Testis (tissue), 5 donors: ENCODE data around the gene COL1A2. TPM values are rescaled to one million over a fixed set of nuclear protein-coding genes. Genes with fewer than 3 reads are reported as not detected.

Experiments used
- DNase-seq: peaks from one replicate; pipeline ENCODE4 v3.0.0-alpha.2; 2019
- H3K27ac ChIP-seq, 2 donors: fragments of 200-600 bp; sonication (generic); one replicate each; pipeline ENCODE4 v1.5.1; 2019
- H3K27me3 ChIP-seq: fragments of 200-600 bp; sonication (generic); one replicate; pipeline ENCODE4 v1.5.1; 2019
- H3K36me3 ChIP-seq: fragments of 200-600 bp; sonication (generic); one replicate; pipeline ENCODE4 v1.5.1; 2017; ENCODE audit warnings: low read depth; ENCODE audit errors: missing control alignments
- H3K4me1 ChIP-seq: fragments of 200-600 bp; sonication (generic); one replicate; pipeline ENCODE4 v1.5.1; 2019
- H3K4me3 ChIP-seq, 2 donors: fragments of 200-600 bp; sonication (generic); one replicate each; pipeline ENCODE4 v1.5.1; 2017 to 2019
- H3K9me3 ChIP-seq: fragments of 200-600 bp; sonication (generic); one replicate; pipeline ENCODE4 v1.5.1; 2017
- CTCF ChIP-seq, 3 experiments: fragments of 450-650 bp in 2 of 3; fragments of 200-600 bp in 1 of 3; sonication (generic) in 1 of 3; IDR thresholded peaks; one replicate each; pipeline ENCODE4 v1.5.1; 2016 to 2019; ENCODE audit warnings: antibody characterized with exemption in 3 of 3, mild to moderate bottlenecking in 2 of 3, moderate library complexity in 1 of 3
- POLR2A ChIP-seq: fragments of 450-650 bp; IDR thresholded peaks from one replicate; pipeline ENCODE4 v1.6.1; 2017; ENCODE audit warnings: antibody characterized with exemption, mild to moderate bottlenecking, moderate library complexity
- WGBS, 2 donors: methylation state at CpG; one replicate each; pipeline ENCODE4 v1.1.5; 2018; 5-methylcytosine and 5-hydroxymethylcytosine counted together
- intact Hi-C: fragments of 100-400 bp; cut with DNase I; formaldehyde crosslinking; loops from one replicate; pipeline ENCODE4 v1.15.1; 2023; ENCODE audit warnings: low total_unique reads
- long read RNA-seq, 2 donors: transcript quantifications; one replicate each; lab custom pipeline, GENCODE V29; 2026
- polyA plus RNA-seq: library from polyadenylated mRNA; stranded (reverse); fragments of 350-450 nt; fragmentation: Illumina TruSeq; extraction: RNeasy Lipid Tissue Mini Kit (QIAGEN cat#74804); gene quantifications from one replicate; pipeline ENCODE4 v1.2.3, GENCODE V29; 2014; ENCODE audit warnings: low read depth, low replicate concordance; ENCODE audit not compliant: insufficient read depth
- total RNA-seq, 2 donors: library from RNA; depleted of rRNA; stranded (reverse); fragments of >200 nt; gene quantifications; one replicate each; pipeline ENCODE4 v1.2.3, GENCODE V29; 2016

COL1A2 gene
- 100 to 1,000 TPM; 465 to 866 TPM for total RNA-seq
- 979 TPM for polyA plus RNA-seq
- long read RNA-seq, donor 1, transcript COL1A2-205 (4 exons, 656 nt), result minor isoform, 29 of 1,532 reads
- long read RNA-seq, donor 1, transcript COL1A2-203 (4 exons, 1,123 nt), result major isoform, 40 of 1,532 reads
- long read RNA-seq, donor 1, partial matches to known transcripts, result 1,347 of 1,532 reads
- long read RNA-seq, donor 1, other reads (novel, unspliced or antisense), result 109 of 1,532 reads
- long read RNA-seq, donor 2, transcript COL1A2-205 (4 exons, 656 nt), result minor isoform, 12 of 474 reads
- long read RNA-seq, donor 2, transcript COL1A2-203 (4 exons, 1,123 nt), result major isoform, 14 of 474 reads
- long read RNA-seq, donor 2, partial matches to known transcripts, result 364 of 474 reads
- long read RNA-seq, donor 2, other reads (novel, unspliced or antisense), result 84 of 474 reads

DNA sequence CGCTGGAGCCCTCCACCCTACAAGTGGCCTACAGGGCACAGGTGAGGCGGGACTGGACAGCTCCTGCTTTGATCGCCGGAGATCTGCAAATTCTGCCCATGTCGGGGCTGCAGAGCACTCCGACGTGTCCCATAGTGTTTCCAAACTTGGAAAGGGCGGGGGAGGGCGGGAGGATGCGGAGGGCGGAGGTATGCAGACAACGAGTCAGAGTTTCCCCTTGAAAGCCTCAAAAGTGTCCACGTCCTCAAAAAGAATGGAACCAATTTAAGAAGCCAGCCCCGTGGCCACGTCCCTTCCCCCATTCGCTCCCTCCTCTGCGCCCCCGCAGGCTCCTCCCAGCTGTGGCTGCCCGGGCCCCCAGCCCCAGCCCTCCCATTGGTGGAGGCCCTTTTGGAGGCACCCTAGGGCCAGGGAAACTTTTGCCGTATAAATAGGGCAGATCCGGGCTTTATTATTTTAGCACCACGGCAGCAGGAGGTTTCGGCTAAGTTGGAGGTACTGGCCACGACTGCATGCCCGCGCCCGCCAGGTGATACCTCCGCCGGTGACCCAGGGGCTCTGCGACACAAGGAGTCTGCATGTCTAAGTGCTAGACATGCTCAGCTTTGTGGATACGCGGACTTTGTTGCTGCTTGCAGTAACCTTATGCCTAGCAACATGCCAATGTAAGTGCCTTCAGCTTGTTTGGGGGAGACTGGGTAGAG lies at the start of gene COL1A2:
Gene COL1A2, plus strand, starts transcription at position 459 of the 704 bp plus-strand sequence. Its CDS starts 137 bp downstream, at position 596.
- H3K4me1 ChIP-seq, result peaks cover 24% of the 10 kb centered on the region

GRCh38 chr7:94345907-94346306 lies 48.8 kb upstream of the COL1A2 start:
- TF ChIP-seq CTCF (IDR thresholded peaks at IDR 0.05) (no peak), POLR2A (no peak)
- no peaks in the 10 kb centered on the region for H3K9me3 ChIP-seq
- no peaks in the 10 kb centered on the region for H3K36me3 ChIP-seq
- H3K4me1 ChIP-seq, result no peaks in the 10 kb centered on the region
- no peak overlapping the region for H3K27ac ChIP-seq
- H3K4me3 ChIP-seq, result no peak overlapping the region
- DNase-seq, result no peak
- intact Hi-C loops, result no loop called here
- no peaks in the 10 kb centered on the region for H3K27me3 ChIP-seq

More for the DNA sequence above, at the start of gene COL1A2:
- TF ChIP-seq CTCF (IDR thresholded peaks at IDR 0.05) (no peak), POLR2A (no peak)
- Histone ChIP-seq H3K36me3 (no peaks in the 10 kb centered on the region), H3K9me3 (no peaks in the 10 kb centered on the region), H3K4me3 (peak within 1 kb of the TSS; percentile 73 to 74), H3K27ac (peak within 1 kb of the TSS; percentile 78 to 91), H3K27me3 (no peaks in the 10 kb centered on the region)
- DNase-seq, result peak; percentile 89
- intact Hi-C loops, result loop anchor here (5.0 kb wide), 1 partner anchor 97 kb away; no protein-coding TSS in a partner anchor
- WGBS, 2 donors, result 1 to 3% methylated on average over 24 to 32 of the region's 32 CpGs

DNA sequence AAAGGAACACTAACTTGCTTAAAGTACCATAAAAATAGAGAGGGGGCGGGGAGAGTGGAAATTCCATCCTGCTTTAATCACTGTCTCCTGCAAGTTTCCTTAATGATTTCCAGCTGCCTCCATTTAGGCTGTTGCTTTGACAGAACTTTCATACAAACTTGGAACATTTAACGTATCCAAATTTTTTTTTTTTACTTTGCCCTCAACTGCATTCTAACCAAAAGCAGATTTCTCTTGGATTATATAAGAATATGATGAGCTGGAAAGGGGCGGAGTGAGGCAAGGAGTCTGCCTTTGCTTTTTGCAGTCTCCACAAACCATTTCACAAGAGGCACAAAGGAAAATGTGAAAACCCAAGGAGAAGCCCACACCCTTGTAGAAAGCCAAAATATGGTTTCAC lies 46.6 kb upstream of the COL1A2 start:
- no peak for TF ChIP-seq POLR2A
- no peak for TF ChIP-seq CTCF (IDR thresholded peaks at IDR 0.05)
- Histone ChIP-seq H3K27ac (peak overlapping the region in 1 of 2 donors; percentile 48), H3K27me3 (no peaks in the 10 kb centered on the region), H3K4me1 (no peaks in the 10 kb centered on the region), H3K9me3 (no peaks in the 10 kb centered on the region), H3K4me3 (no peak overlapping the region), H3K36me3 (no peaks in the 10 kb centered on the region)
- DNase-seq, result peak; percentile 32
- intact Hi-C loops, result no loop called here
- WGBS, 2 donors, result 46 to 49% methylated on average over 3 of the region's 3 CpGs

DNA sequence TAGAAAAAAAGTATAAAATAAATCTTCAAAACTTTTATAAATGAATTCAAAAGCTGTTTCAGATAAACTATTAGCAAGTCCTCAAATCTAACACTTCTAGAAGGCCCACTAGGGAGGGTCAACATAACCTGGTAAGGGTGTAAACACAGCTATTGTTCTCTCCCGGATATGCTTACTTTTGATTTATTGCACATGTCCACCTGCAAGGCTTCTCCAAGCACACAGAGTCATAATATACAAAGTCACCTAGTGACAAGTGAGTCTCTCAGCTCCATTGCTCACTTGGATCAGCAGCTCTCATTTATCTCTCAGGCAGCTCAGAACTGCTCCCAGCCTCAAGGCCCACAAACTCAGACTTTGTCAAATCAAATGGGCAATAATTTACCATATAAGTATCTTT lies 44.0 kb upstream of the COL1A2 start:
- no peaks in the 10 kb centered on the region for H3K36me3 ChIP-seq
- H3K4me3 ChIP-seq, result no peak overlapping the region
- no peaks in the 10 kb centered on the region for H3K9me3 ChIP-seq
- intact Hi-C loops, result no loop called here
- DNase-seq, result no peak
- no peaks in the 10 kb centered on the region for H3K27me3 ChIP-seq
- H3K27ac ChIP-seq, result no peak overlapping the region
- no peak for TF ChIP-seq CTCF (IDR thresholded peaks at IDR 0.05)
- TF ChIP-seq POLR2A, result no peak
- 59 to 71% methylated on average over 1 of the region's 1 CpG for WGBS, 2 donors
- no peaks in the 10 kb centered on the region for H3K4me1 ChIP-seq
